GM18951 (cell line): ENCODE data around the gene IGSF10.

Experiments used
- POLR2A ChIP-seq: IDR thresholded peaks from 4 replicates; pipeline ENCODE4 v1.6.1; 2011; ENCODE audit warnings: mild to moderate bottlenecking; ENCODE audit not compliant: insufficient read length, insufficient read depth; ENCODE audit errors: extremely low read depth
- in situ Hi-C: fragments of 300-500 bp; cut with MboI; formaldehyde crosslinking; loops from one replicate; pipeline ENCODE4 v1.12.0; 2022; ENCODE audit warnings: low sequenced_read_pairs, mixed read lengths, inconsistent platforms; ENCODE audit not compliant: unreplicated experiment

Gene IGSF10

GRCh38 chr3:151419806-151420205 lies 41.1 kb downstream of the IGSF10 start:
- in situ Hi-C loops = no loop called here
- TF ChIP-seq POLR2A = no peak

- TF ChIP-seq POLR2A = no peak
- in situ Hi-C loops = no loop called here
Measured at GRCh38 chr3:151415289-151415688, 45.6 kb downstream of the IGSF10 start.

- in situ Hi-C loops = no loop called here
- TF ChIP-seq POLR2A = no peak
Measured at GRCh38 chr3:151412989-151413388, 47.9 kb downstream of the IGSF10 start.
